Lower leg skin (tissue), 4 donors: ENCODE results near the gene RGL4. TPM values are rescaled to one million over a fixed set of nuclear protein-coding genes. Genes with fewer than 3 reads are reported as not detected.

Source experiments
- DNase-seq, 2 donors: peaks; one replicate each; pipeline ENCODE4 v3.0.0-alpha.2; 2019; ENCODE audit warnings: low spot score in 2 of 2
- H3K4me3 ChIP-seq: fragments of 200-600 bp; sonication (generic); 2 replicates; pipeline ENCODE4 v1.5.1; 2017; ENCODE audit warnings: mild to moderate bottlenecking, low read depth; ENCODE audit not compliant: poor library complexity, severe bottlenecking
- CTCF ChIP-seq, 3 donors: fragments of 450-650 bp; IDR thresholded peaks; one replicate each; pipeline ENCODE4 v1.5.1; 2016; ENCODE audit warnings: antibody characterized with exemption in 3 of 3, mild to moderate bottlenecking in 3 of 3, moderate library complexity in 2 of 3
- POLR2A ChIP-seq, 2 donors: fragments of 450-650 bp; IDR thresholded peaks; one replicate each; pipeline ENCODE4 v1.6.1; 2016 to 2017; ENCODE audit warnings: antibody characterized with exemption in 2 of 2, mild to moderate bottlenecking in 1 of 2, moderate library complexity in 1 of 2
- WGBS, 2 donors: methylation state at CpG; one replicate each; pipeline ENCODE4 v1.1.5; 2018; 5-methylcytosine and 5-hydroxymethylcytosine counted together
- intact Hi-C: fragments of 100-400 bp; cut with DNase I; formaldehyde crosslinking; loops from one replicate; pipeline ENCODE4 v1.15.0; 2023; ENCODE audit warnings: low total_unique reads
- total RNA-seq, 4 donors: library from RNA; depleted of rRNA; stranded (reverse); fragments of >200 nt; gene quantifications; one replicate each; pipeline ENCODE4 v1.1.0, GENCODE V29; 2016

Gene RGL4
- total RNA-seq, 4 donors from 2014 or later: 0.39 TPM; not detected in 3

DNA sequence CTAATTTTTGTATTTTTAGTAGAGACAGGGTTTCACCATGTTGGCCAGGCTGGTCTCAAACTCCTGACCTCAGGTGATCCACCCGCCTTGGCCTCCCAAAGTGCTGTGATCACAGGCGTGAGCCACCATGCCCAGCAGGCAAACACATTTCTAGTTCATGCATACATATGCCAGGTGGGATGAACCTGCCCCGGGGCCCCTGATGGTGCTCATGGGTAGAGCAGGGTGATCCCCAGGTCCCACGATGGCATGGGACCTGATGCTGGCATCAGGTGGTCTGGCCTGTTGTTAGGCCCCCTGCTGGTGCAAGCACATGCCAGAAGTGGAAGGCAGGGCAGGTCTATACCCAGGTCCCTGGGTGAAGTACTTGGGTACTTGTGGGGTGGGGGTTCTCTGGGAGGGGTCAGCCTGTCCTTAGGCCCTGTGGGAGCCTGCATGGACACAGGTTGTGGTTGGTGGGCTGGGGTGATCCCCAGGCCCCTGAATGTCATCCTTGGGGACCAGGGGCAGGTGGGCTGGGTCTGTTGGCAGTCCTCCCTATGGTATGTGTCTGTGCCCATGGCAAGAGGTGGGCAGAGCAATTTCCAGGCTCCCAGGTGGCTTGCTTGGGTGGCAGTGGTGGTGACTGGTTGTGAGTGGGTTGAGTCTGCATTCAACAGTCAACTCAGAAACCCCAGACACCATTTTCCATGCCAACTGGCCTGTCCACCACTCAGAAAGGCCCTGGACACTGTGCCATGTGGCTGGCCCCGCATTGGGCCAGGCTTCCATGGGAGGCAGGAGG, 9.6 kb upstream of the RGL4 start:
- no peak for DNase-seq
- H3K4me3 ChIP-seq: no peak overlapping the region
- intact Hi-C loops: no loop called here
- WGBS, 2 donors: 82 to 91% methylated on average over 4 to 5 of the region's 5 CpGs
- TF ChIP-seq CTCF (IDR thresholded peaks at IDR 0.05) (no peak), POLR2A (IDR thresholded peaks at IDR 0.05) (no peak)

DNA sequence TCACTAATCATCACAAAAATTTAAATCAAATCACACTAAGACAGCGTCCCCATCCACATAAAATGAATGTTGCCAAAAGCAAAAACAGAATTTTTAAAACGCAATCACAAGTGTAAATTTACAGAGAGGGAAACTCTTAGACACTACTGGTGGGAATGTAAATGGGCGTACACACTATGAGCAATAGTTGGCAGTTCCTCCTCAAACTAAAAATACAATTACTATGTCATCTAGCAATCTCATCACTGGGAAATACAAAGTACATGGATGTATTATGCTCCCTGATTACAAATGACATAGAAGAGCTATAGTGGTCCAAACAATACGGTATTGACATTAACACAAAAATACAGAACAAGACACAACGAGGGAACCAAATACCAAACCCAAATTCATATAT, 8.7 kb upstream of the RGL4 start:
- intact Hi-C loops: no loop called here
- no peak overlapping the region for H3K4me3 ChIP-seq
- 52 to 65% methylated on average over 5 of the region's 5 CpGs for WGBS, 2 donors
- no peak for TF ChIP-seq POLR2A (IDR thresholded peaks at IDR 0.05)
- TF ChIP-seq CTCF (IDR thresholded peaks at IDR 0.05): no peak
- DNase-seq: no peak

- 74 to 82% methylated on average over 2 to 4 of the region's 4 CpGs for WGBS, 2 donors
- no peak for TF ChIP-seq POLR2A (IDR thresholded peaks at IDR 0.05)
- TF ChIP-seq CTCF (IDR thresholded peaks at IDR 0.05): no peak
- no peak for DNase-seq
- intact Hi-C loops: no loop called here
- H3K4me3 ChIP-seq: no peak overlapping the region
These were observed 7.9 kb upstream of the RGL4 start for GRCh38 chr22:23682827-23683355.

GRCh38 chr22:23683545-23683944, 7.3 kb upstream of the RGL4 start:
- intact Hi-C loops: no loop called here
- WGBS, 2 donors: 92 to 93% methylated on average over 8 of the region's 8 CpGs
- no peak for DNase-seq
- no peak for TF ChIP-seq CTCF (IDR thresholded peaks at IDR 0.05)
- TF ChIP-seq POLR2A (IDR thresholded peaks at IDR 0.05): no peak
- H3K4me3 ChIP-seq: no peak overlapping the region

GRCh38 chr22:23684026-23684425, 6.8 kb upstream of the RGL4 start:
- no peak for TF ChIP-seq POLR2A (IDR thresholded peaks at IDR 0.05)
- no peak for TF ChIP-seq CTCF (IDR thresholded peaks at IDR 0.05)
- no peak for DNase-seq
- no peak overlapping the region for H3K4me3 ChIP-seq
- WGBS, 2 donors: 61 to 69% methylated on average over 6 of the region's 6 CpGs
- intact Hi-C loops: no loop called here
